HTERT RPE-1 (cell line): ENCODE data around the gene KDM6A.
"Not testable (repeated sequence)": the region's sequence is repeated elsewhere in the genome, so short reads cannot be mapped to it uniquely, and the experiment has no call there.

Source experiments
- in situ Hi-C: fragments of 300-500 bp; cut with MboI; formaldehyde crosslinking; loops from 4 replicates; pipeline ENCODE4 v1.14.3; 2020; ENCODE audit warnings: low sequenced_read_pairs

Gene KDM6A

GRCh38 chrX:44999872-45000271 lies 126.9 kb downstream of the KDM6A start:
- in situ Hi-C loops: not testable (repeated sequence)

GRCh38 chrX:45001048-45001447 lies 128.1 kb downstream of the KDM6A start:
- in situ Hi-C loops: no loop called here

GRCh38 chrX:45003085-45003484 lies 130.1 kb downstream of the KDM6A start:
- in situ Hi-C loops: no loop called here

- in situ Hi-C loops: no loop called here
Measured at GRCh38 chrX:45006002-45006800, 133.2 kb downstream of the KDM6A start.

GRCh38 chrX:45007598-45007997 lies 134.6 kb downstream of the KDM6A start:
- in situ Hi-C loops: no loop called here

GRCh38 chrX:45009371-45010000 lies 136.5 kb downstream of the KDM6A start:
- in situ Hi-C loops: no loop called here

- in situ Hi-C loops: no loop called here
Measured at GRCh38 chrX:45011131-45011530, 138.1 kb downstream of the KDM6A start.

- in situ Hi-C loops: no loop called here
Measured at GRCh38 chrX:45011597-45011996, 138.6 kb downstream of the KDM6A start.

- in situ Hi-C loops: no loop called here
Measured at GRCh38 chrX:45017946-45018345, 145.0 kb downstream of the KDM6A start.

- in situ Hi-C loops: no loop called here
Measured at GRCh38 chrX:45022150-45022549, 149.2 kb downstream of the KDM6A start.

GRCh38 chrX:45024501-45024900 lies 151.5 kb downstream of the KDM6A start:
- in situ Hi-C loops: no loop called here

- in situ Hi-C loops: no loop called here
Measured at GRCh38 chrX:45026036-45026435, 153.0 kb downstream of the KDM6A start.

GRCh38 chrX:45031830-45032378 lies 158.9 kb downstream of the KDM6A start:
- in situ Hi-C loops: no loop called here

- in situ Hi-C loops: no loop called here
Measured at GRCh38 chrX:45035071-45035470, 162.1 kb downstream of the KDM6A start.

- in situ Hi-C loops: no loop called here
Measured at GRCh38 chrX:45036161-45036560, 163.2 kb downstream of the KDM6A start.

- in situ Hi-C loops: not testable (repeated sequence)
Measured at GRCh38 chrX:45040137-45040536, 167.1 kb downstream of the KDM6A start.

- in situ Hi-C loops: no loop called here
Measured at GRCh38 chrX:45046417-45046816, 173.4 kb downstream of the KDM6A start.

GRCh38 chrX:45050558-45050957 lies 177.6 kb downstream of the KDM6A start:
- in situ Hi-C loops: no loop called here

- in situ Hi-C loops: no loop called here
Measured at GRCh38 chrX:45056428-45057145, 183.6 kb downstream of the KDM6A start.

- in situ Hi-C loops: not testable (repeated sequence)
Measured at GRCh38 chrX:45059906-45060305, 186.9 kb downstream of the KDM6A start.

- in situ Hi-C loops: no loop called here
Measured at GRCh38 chrX:45063319-45064095, 190.5 kb downstream of the KDM6A start.
